Glutamatergic neuron (in vitro differentiated cells): Measurements from ENCODE around the gene BUB1B. TPM values are rescaled to one million over a fixed set of nuclear protein-coding genes. Genes with fewer than 3 reads are reported as not detected.

ENCODE experiments used
- DNase-seq: peaks from one replicate; pipeline ENCODE4 v3.0.0; 2022
- H3K27ac Mint-ChIP-seq: one replicate; pipeline ENCODE4 v1.8.0; 2020; ENCODE audit warnings: mild to moderate bottlenecking, mixed read lengths, inconsistent platforms; ENCODE audit not compliant: unreplicated experiment
- H3K27me3 Mint-ChIP-seq: one replicate; pipeline ENCODE4 v1.8.0; 2020; ENCODE audit warnings: mild to moderate bottlenecking, moderate library complexity, mixed read lengths, inconsistent platforms; ENCODE audit not compliant: unreplicated experiment
- H3K36me3 Mint-ChIP-seq: one replicate; pipeline ENCODE4 v1.8.0; 2020; ENCODE audit warnings: mild to moderate bottlenecking, mixed read lengths, inconsistent platforms; ENCODE audit not compliant: unreplicated experiment
- H3K4me1 Mint-ChIP-seq: one replicate; pipeline ENCODE4 v1.8.0; 2020; ENCODE audit warnings: mild to moderate bottlenecking, low read depth, mixed read lengths, inconsistent platforms; ENCODE audit not compliant: unreplicated experiment
- H3K4me3 Mint-ChIP-seq: one replicate; pipeline ENCODE4 v1.8.0; 2020; ENCODE audit warnings: mild to moderate bottlenecking, mixed read lengths, inconsistent platforms; ENCODE audit not compliant: unreplicated experiment
- H3K9me3 Mint-ChIP-seq: one replicate; pipeline ENCODE4 v1.8.0; 2020; ENCODE audit warnings: mild to moderate bottlenecking, moderate library complexity, mixed read lengths, inconsistent platforms; ENCODE audit not compliant: unreplicated experiment
- CTCF ChIP-seq: fragments of 200-600 bp; sonication (generic); IDR thresholded peaks from one replicate; pipeline ENCODE4 v1.5.0; 2021; ENCODE audit not compliant: partially characterized antibody, unreplicated experiment
- total RNA-seq: library from RNA; stranded (reverse); fragmentation: NEBNext Ultra II Directional; extraction: Animal tissue kit (Norgen Biotek cat#: 25700); gene quantifications from one replicate; pipeline ENCODE4 v1.2.1, GENCODE V29; 2021; ENCODE audit not compliant: unreplicated experiment

Gene BUB1B
- total RNA-seq, 1 donor from 2014 or later, result 16.5 TPM

GRCh38 chr15:40264321-40265153 lies 103.7 kb downstream of the BUB1B start:
- peaks cover 7% of the 10 kb centered on the region for H3K4me1 Mint-ChIP-seq
- H3K27me3 Mint-ChIP-seq, result peaks cover 3% of the 10 kb centered on the region
- H3K4me3 Mint-ChIP-seq, result no peak overlapping the region
- H3K36me3 Mint-ChIP-seq, result no peaks in the 10 kb centered on the region
- TF ChIP-seq CTCF, result no peak
- H3K9me3 Mint-ChIP-seq, result peaks cover 3% of the 10 kb centered on the region
- DNase-seq, result no peak
- H3K27ac Mint-ChIP-seq, result no peak overlapping the region

- no peaks in the 10 kb centered on the region for H3K36me3 Mint-ChIP-seq
- peaks cover 3% of the 10 kb centered on the region for H3K27me3 Mint-ChIP-seq
- no peak overlapping the region for H3K4me3 Mint-ChIP-seq
- TF ChIP-seq CTCF, result no peak
- H3K4me1 Mint-ChIP-seq, result peaks cover 7% of the 10 kb centered on the region
- H3K27ac Mint-ChIP-seq, result no peak overlapping the region
- peaks cover 3% of the 10 kb centered on the region for H3K9me3 Mint-ChIP-seq
- no peak for DNase-seq
Observed at GRCh38 chr15:40265355-40265754, 104.5 kb downstream of the BUB1B start.

GRCh38 chr15:40265875-40266274 lies 105.0 kb downstream of the BUB1B start:
- no peak for DNase-seq
- H3K27ac Mint-ChIP-seq, result no peak overlapping the region
- H3K4me3 Mint-ChIP-seq, result no peak overlapping the region
- H3K27me3 Mint-ChIP-seq, result peaks cover 3% of the 10 kb centered on the region
- no peaks in the 10 kb centered on the region for H3K36me3 Mint-ChIP-seq
- H3K4me1 Mint-ChIP-seq, result peaks cover 7% of the 10 kb centered on the region
- TF ChIP-seq CTCF, result no peak
- peaks cover 3% of the 10 kb centered on the region for H3K9me3 Mint-ChIP-seq

GRCh38 chr15:40266828-40267304 lies 106.0 kb downstream of the BUB1B start:
- no peak for TF ChIP-seq CTCF
- Mint-ChIP-seq H3K36me3 (no peaks in the 10 kb centered on the region), H3K9me3 (peaks cover 3% of the 10 kb centered on the region), H3K4me3 (no peak overlapping the region), H3K27ac (no peak overlapping the region), H3K4me1 (peaks cover 7% of the 10 kb centered on the region), H3K27me3 (peaks cover 3% of the 10 kb centered on the region)
- no peak for DNase-seq

GRCh38 chr15:40267670-40268069 lies 106.8 kb downstream of the BUB1B start:
- Mint-ChIP-seq H3K9me3 (peaks cover 3% of the 10 kb centered on the region), H3K4me3 (no peak overlapping the region), H3K27ac (no peak overlapping the region), H3K4me1 (peaks cover 7% of the 10 kb centered on the region), H3K36me3 (no peaks in the 10 kb centered on the region), H3K27me3 (peaks cover 2% of the 10 kb centered on the region)
- no peak for DNase-seq
- TF ChIP-seq CTCF, result no peak
